ENCODE measurements around the gene QKI. TPM values are rescaled to one million over a fixed set of nuclear protein-coding genes. Genes with fewer than 3 reads are reported as not detected.

Gene QKI
- total RNA-seq (2021), result 176 TPM in 2 replicates
- long read RNA-seq, full-length matches to known transcripts, result 26 of 43 reads
- long read RNA-seq, partial matches to known transcripts, result 5 of 43 reads
- long read RNA-seq, other reads (novel, unspliced or antisense), result 12 of 43 reads

DNA sequence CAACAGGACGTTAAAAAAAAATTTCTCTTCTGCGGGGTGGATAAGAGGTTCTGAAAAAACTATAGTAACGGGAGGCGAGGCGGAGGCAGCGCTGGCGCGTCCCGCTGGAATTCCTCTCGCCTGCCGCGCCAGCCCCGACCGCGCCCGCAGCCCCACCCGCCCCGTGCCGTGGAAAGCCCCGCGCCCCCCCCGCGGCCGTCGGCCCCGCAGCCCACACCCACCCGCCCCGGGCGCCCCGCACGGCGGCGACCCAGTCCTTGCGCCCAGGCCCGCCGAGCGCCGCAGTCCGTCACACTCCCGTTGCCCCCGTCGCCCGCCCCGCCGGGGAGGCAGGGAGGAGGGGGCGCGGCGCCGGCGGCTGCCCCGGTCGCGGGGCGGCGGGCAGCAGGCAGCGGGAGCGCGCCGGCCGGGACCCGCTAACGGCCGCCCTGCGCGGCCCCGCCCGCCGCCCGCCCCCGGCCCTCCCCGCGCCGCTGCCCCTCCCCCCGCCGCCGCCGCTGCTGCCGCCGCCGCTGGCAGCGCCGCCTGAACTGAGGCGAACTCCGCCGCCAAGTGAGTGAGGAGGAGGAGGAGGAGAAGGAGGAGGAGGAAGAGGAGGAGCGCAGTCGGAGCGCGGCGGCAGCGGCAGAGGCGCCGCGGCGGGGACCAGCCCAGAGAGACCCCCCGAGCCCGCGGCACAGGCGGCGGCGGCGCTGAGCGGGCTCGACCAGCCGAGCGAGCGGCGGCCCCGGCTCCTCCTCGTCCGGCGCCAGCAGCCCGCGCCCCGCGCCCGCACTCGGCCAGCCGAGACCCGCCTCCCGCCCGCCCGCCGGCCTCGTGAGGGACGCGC, at the start of gene QKI:
Gene QKI, plus strand, starts transcription at position 602 of the 829 bp plus-strand sequence. CDS start 476 bp downstream, outside the sequence.
- no peak within 1 kb of the TSS for H3K4ac ChIP-seq (ENCODE audit: low read depth, low read length)
- H3K27me3 Mint-ChIP-seq (ENCODE audit: low read depth), result no peaks in the 10 kb centered on the region
- no peak within 1 kb of the TSS for H4K91ac ChIP-seq (ENCODE audit: insufficient read length, low read depth, low read length)
- H3K27ac Mint-ChIP-seq, result peak within 1 kb of the TSS in 2 of 3 experiments; percentile 79 to 90; a peak in 2 of 7 replicates
- no peak within 1 kb of the TSS for H2AK5ac ChIP-seq (ENCODE audit: insufficient read length, low read length)
- H3K18ac ChIP-seq (ENCODE audit: insufficient read length, low read depth, low read length), result peak within 1 kb of the TSS; percentile 77
- peak within 1 kb of the TSS; percentile 66 for H3K14ac ChIP-seq (ENCODE audit: insufficient read depth, low read length)
- peak; percentile 58 for DNase-seq
- TF ChIP-seq, protein P1, sequence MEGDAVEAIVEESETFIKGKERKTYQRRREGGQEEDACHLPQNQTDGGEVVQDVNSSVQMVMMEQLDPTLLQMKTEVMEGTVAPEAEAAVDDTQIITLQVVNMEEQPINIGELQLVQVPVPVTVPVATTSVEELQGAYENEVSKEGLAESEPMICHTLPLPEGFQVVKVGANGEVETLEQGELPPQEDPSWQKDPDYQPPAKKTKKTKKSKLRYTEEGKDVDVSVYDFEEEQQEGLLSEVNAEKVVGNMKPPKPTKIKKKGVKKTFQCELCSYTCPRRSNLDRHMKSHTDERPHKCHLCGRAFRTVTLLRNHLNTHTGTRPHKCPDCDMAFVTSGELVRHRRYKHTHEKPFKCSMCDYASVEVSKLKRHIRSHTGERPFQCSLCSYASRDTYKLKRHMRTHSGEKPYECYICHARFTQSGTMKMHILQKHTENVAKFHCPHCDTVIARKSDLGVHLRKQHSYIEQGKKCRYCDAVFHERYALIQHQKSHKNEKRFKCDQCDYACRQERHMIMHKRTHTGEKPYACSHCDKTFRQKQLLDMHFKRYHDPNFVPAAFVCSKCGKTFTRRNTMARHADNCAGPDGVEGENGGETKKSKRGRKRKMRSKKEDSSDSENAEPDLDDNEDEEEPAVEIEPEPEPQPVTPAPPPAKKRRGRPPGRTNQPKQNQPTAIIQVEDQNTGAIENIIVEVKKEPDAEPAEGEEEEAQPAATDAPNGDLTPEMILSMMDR (conservative IDR thresholded peaks at IDR 0.05), result no peak
- H3K9ac ChIP-seq (ENCODE audit: extremely low read depth, insufficient read length, low read length), result peak within 1 kb of the TSS; percentile 77
- H3K36me3 Mint-ChIP-seq (ENCODE audit: insufficient read depth in 1 of 3, low read depth in 3 of 3), result peaks cover 2 to 13% (median 6%) of the 10 kb centered on the region in 3 experiments; a peak in 4 of 7 replicates
- WGBS (ENCODE audit: extremely low coverage, insufficient read length, low lambda C conversion rate), result no CpG with 5 or more reads among the region's 127 CpGs
- H3K9me3 Mint-ChIP-seq, result no peaks in the 10 kb centered on the region; a peak in 1 of 5 replicates
- H4K20me1 ChIP-seq (ENCODE audit: control insufficient read depth, insufficient read depth, insufficient read length), result no peaks in the 10 kb centered on the region
- H4K5ac ChIP-seq (ENCODE audit: insufficient read length, low read depth, low read length), result no peak within 1 kb of the TSS
- no peaks in the 10 kb centered on the region for H3K79me1 ChIP-seq (ENCODE audit: insufficient read depth, low read depth, low read length, poor library complexity, severe bottlenecking)
- H3K27me3 ChIP-seq (ENCODE audit: insufficient read depth, low read length), result no peaks in the 10 kb centered on the region
- H3K9me3 ChIP-seq (ENCODE audit: control insufficient read depth, low read depth, low read length), result no peaks in the 10 kb centered on the region
- no peak within 1 kb of the TSS for H2BK12ac ChIP-seq (ENCODE audit: insufficient read length, low read depth, low read length)
- H4K8ac ChIP-seq (replicated peaks; ENCODE audit: insufficient read length, low read depth, low read length), result no peak within 1 kb of the TSS
- no peak within 1 kb of the TSS for H3T11ph ChIP-seq (ENCODE audit: low read length)
- peak within 1 kb of the TSS; percentile 88 to 93 for H3K4me3 Mint-ChIP-seq
- no peak within 1 kb of the TSS for H2BK120ac ChIP-seq (ENCODE audit: low read depth, low read length, poor library complexity, severe bottlenecking)
- H3K4me1 Mint-ChIP-seq, result peaks cover 37 to 41% of the 10 kb centered on the region in 2 experiments
- H3K79me2 ChIP-seq (ENCODE audit: insufficient read depth, low read length), result peaks cover 12% of the 10 kb centered on the region
- H3K23ac ChIP-seq (ENCODE audit: insufficient read length, low read depth, low read length), result no peak within 1 kb of the TSS
- peaks cover 2% of the 10 kb centered on the region; the same call in 1 of the 2 replicates for H3K4me1 ChIP-seq (ENCODE audit: insufficient read depth, low read length)
- H3K23me2 ChIP-seq (ENCODE audit: insufficient read length, low read depth, low read length, poor library complexity, severe bottlenecking), result peaks cover 9% of the 10 kb centered on the region
- no peak within 1 kb of the TSS for H3K27ac ChIP-seq (ENCODE audit: insufficient read length, low read depth, low read length)
- H3K4me2 ChIP-seq (ENCODE audit: insufficient read depth, insufficient read length, low read length), result peak within 1 kb of the TSS; percentile 95
- no peak within 1 kb of the TSS for H2BK20ac ChIP-seq (ENCODE audit: low read depth, low read length, poor library complexity, severe bottlenecking)
- H2AFZ ChIP-seq (ENCODE audit: low read length), result no peak within 1 kb of the TSS
- no peak within 1 kb of the TSS for H2BK15ac ChIP-seq (ENCODE audit: low read depth, low read length)
- no peak within 1 kb of the TSS for H3K56ac ChIP-seq (ENCODE audit: insufficient read length, low read depth, low read length)
- no peak within 1 kb of the TSS for H2BK5ac ChIP-seq (ENCODE audit: insufficient read length, low read length)
